HEK293 (cell line): ENCODE results near the gene CSRP2.

ENCODE experiments used
- CTCF ChIA-PET: fragments of 350-600 bp; formaldehyde crosslinking; extraction: SDS; loops from one replicate; lab custom pipeline; 2021; ENCODE audit warnings: antibody characterized with exemption; lab: Yijun Ruan, JAX
- POLR2A ChIA-PET: fragments of 300-600 bp; formaldehyde crosslinking; extraction: SDS; loops from one replicate; lab custom pipeline; 2020; ENCODE audit warnings: antibody characterized with exemption, inconsistent platforms; lab: Yijun Ruan, JAX
- H3K27ac ChIP-seq: fragments of 200-500 bp; sonication (Bioruptor generic); 2 replicates; pipeline ENCODE4 v1.5.1; 2014; ENCODE audit warnings: low read depth, low read length, control low read depth, inconsistent platforms; ENCODE audit errors: extremely low read depth
- H3K36me3 ChIP-seq, 2 experiments: fragments of 200-500 bp in 1 of 2; sonication (Bioruptor generic) in 1 of 2; 1 replicate in 1 of 2; 2 replicates in 1 of 2; pipeline ENCODE4 v1.5.1; 2014 to 2017; ENCODE audit warnings: inconsistent platforms in 2 of 2, low read length in 2 of 2; ENCODE audit not compliant: control insufficient read depth in 2 of 2, insufficient read depth in 1 of 2
- H3K4me1 ChIP-seq: fragments of 200-500 bp; sonication (Bioruptor generic); 2 replicates; pipeline ENCODE4 v1.5.1; 2014; ENCODE audit warnings: mild to moderate bottlenecking, low read length, inconsistent platforms; ENCODE audit not compliant: control insufficient read depth, insufficient read depth
- H3K4me3 ChIP-seq: 2 replicates; pipeline ENCODE4 v1.5.1; 2011; ENCODE audit warnings: low read depth, mild to moderate bottlenecking, control low read depth, low read length, moderate library complexity
- H3K9me3 ChIP-seq: fragments of 200-500 bp; sonication (Bioruptor generic); 2 replicates; pipeline ENCODE4 v1.5.1; 2014; ENCODE audit warnings: low read depth, low read length, inconsistent platforms; ENCODE audit not compliant: control insufficient read depth, insufficient read depth
- IKZF3 ChIP-seq: fragments of 450-650 bp; IDR thresholded peaks from 2 replicates; pipeline ENCODE4 v1.5.0; 2018; ENCODE audit warnings: missing biosample characterization, mild to moderate bottlenecking, missing genetic modification characterization, moderate library complexity
- KLF16 ChIP-seq: fragments of 450-650 bp; formaldehyde crosslinking; IDR thresholded peaks from 2 replicates; pipeline ENCODE4 v1.5.1; 2017; ENCODE audit warnings: missing biosample characterization, missing genetic modification characterization
- OVOL3 ChIP-seq: fragments of 450-650 bp; formaldehyde crosslinking; IDR thresholded peaks from 2 replicates; pipeline ENCODE4 v1.5.1; 2016; ENCODE audit warnings: missing biosample characterization, missing genetic modification characterization
- SCRT1 ChIP-seq: fragments of 450-650 bp; formaldehyde crosslinking; IDR thresholded peaks from 2 replicates; pipeline ENCODE4 v1.5.1; 2016; ENCODE audit warnings: missing biosample characterization, missing genetic modification characterization, borderline replicate concordance
- SCRT2 ChIP-seq: fragments of 450-650 bp; formaldehyde crosslinking; IDR thresholded peaks from 2 replicates; pipeline ENCODE4 v1.5.1; 2016; ENCODE audit warnings: missing biosample characterization, missing genetic modification characterization
- WT1 ChIP-seq: fragments of 450-650 bp; formaldehyde crosslinking; IDR thresholded peaks from 2 replicates; pipeline ENCODE4 v1.5.1; 2016; ENCODE audit warnings: missing biosample characterization, missing genetic modification characterization
- ZNF121 ChIP-seq: fragments of 450-650 bp; formaldehyde crosslinking; IDR thresholded peaks from 2 replicates; pipeline ENCODE4 v1.5.1; 2016; ENCODE audit warnings: missing biosample characterization, missing genetic modification characterization
- ZNF174 ChIP-seq: fragments of 450-650 bp; formaldehyde crosslinking; IDR thresholded peaks from 2 replicates; pipeline ENCODE4 v1.5.0; 2017; ENCODE audit warnings: missing biosample characterization, mild to moderate bottlenecking, missing genetic modification characterization
- ZNF2 ChIP-seq: fragments of 450-650 bp; formaldehyde crosslinking; IDR thresholded peaks from 2 replicates; pipeline ENCODE4 v1.5.1; 2016; ENCODE audit warnings: missing biosample characterization, missing genetic modification characterization
- ZNF211 ChIP-seq: fragments of 450-650 bp; formaldehyde crosslinking; IDR thresholded peaks from 2 replicates; pipeline ENCODE4 v1.5.1; 2016; ENCODE audit warnings: low read depth, missing biosample characterization, missing genetic modification characterization
- ZNF214 ChIP-seq: fragments of 450-650 bp; formaldehyde crosslinking; IDR thresholded peaks from 2 replicates; pipeline ENCODE4 v1.5.1; 2017; ENCODE audit warnings: missing biosample characterization, mild to moderate bottlenecking, missing genetic modification characterization, borderline replicate concordance
- ZNF433 ChIP-seq: fragments of 450-650 bp; formaldehyde crosslinking; IDR thresholded peaks from 2 replicates; pipeline ENCODE4 v1.5.1; 2016; ENCODE audit warnings: missing biosample characterization, missing genetic modification characterization, low read depth
- ZNF561 ChIP-seq: fragments of 450-650 bp; IDR thresholded peaks from 2 replicates; pipeline ENCODE4 v1.5.1; 2018; ENCODE audit warnings: missing biosample characterization, missing genetic modification characterization, borderline replicate concordance
- ZNF600 ChIP-seq: fragments of 450-650 bp; formaldehyde crosslinking; IDR thresholded peaks from 2 replicates; pipeline ENCODE4 v1.5.1; 2016; ENCODE audit warnings: missing biosample characterization, missing genetic modification characterization
- ZNF623 ChIP-seq: fragments of 450-650 bp; formaldehyde crosslinking; IDR thresholded peaks from 2 replicates; pipeline ENCODE4 v1.5.1; 2016; ENCODE audit warnings: missing biosample characterization, missing genetic modification characterization
- ZNF624 ChIP-seq: fragments of 450-650 bp; formaldehyde crosslinking; IDR thresholded peaks from 2 replicates; pipeline ENCODE4 v1.5.1; 2017; ENCODE audit warnings: missing biosample characterization, missing genetic modification characterization
- ZNF785 ChIP-seq: fragments of 450-650 bp; formaldehyde crosslinking; IDR thresholded peaks from 2 replicates; pipeline ENCODE4 v1.5.1; 2016; ENCODE audit warnings: missing biosample characterization, missing genetic modification characterization
- ZNF830 ChIP-seq: fragments of 450-650 bp; IDR thresholded peaks from 2 replicates; pipeline ENCODE4 v1.5.0; 2018; ENCODE audit warnings: missing biosample characterization, missing genetic modification characterization, low read depth, mild to moderate bottlenecking, moderate library complexity
- ZSCAN23 ChIP-seq: fragments of 450-650 bp; formaldehyde crosslinking; IDR thresholded peaks from 2 replicates; pipeline ENCODE4 v1.5.1; 2016; ENCODE audit warnings: missing biosample characterization, missing genetic modification characterization
- TF ChIP-seq, protein P1 (sequence below): IDR thresholded peaks from 2 replicates; pipeline ENCODE4 v1.6.1; 2011; ENCODE audit warnings: mild to moderate bottlenecking, low read depth, low read length, borderline replicate concordance
- TF ChIP-seq, protein P2 (sequence below): fragments of 450-650 bp; formaldehyde crosslinking; IDR thresholded peaks from 2 replicates; pipeline ENCODE4 v1.5.1; 2016; ENCODE audit warnings: missing biosample characterization, missing genetic modification characterization
- TF ChIP-seq, protein P3 (sequence below): fragments of 450-650 bp; formaldehyde crosslinking; IDR thresholded peaks from 2 replicates; pipeline ENCODE4 v1.5.1; 2017; ENCODE audit warnings: missing biosample characterization, missing genetic modification characterization
- TF ChIP-seq, protein P4 (sequence below): fragments of 450-650 bp; formaldehyde crosslinking; IDR thresholded peaks from 2 replicates; pipeline ENCODE4 v1.5.1; 2016; ENCODE audit warnings: missing biosample characterization, missing genetic modification characterization, borderline replicate concordance
- TF ChIP-seq, protein P5 (sequence below): fragments of 450-650 bp; formaldehyde crosslinking; IDR thresholded peaks from 2 replicates; pipeline ENCODE4 v1.5.1; 2016; ENCODE audit warnings: missing biosample characterization, missing genetic modification characterization, low read depth
- TF ChIP-seq, protein P6 (sequence below): fragments of 450-650 bp; IDR thresholded peaks from 2 replicates; pipeline ENCODE4 v1.5.1; 2018; ENCODE audit warnings: missing biosample characterization, missing genetic modification characterization

Gene CSRP2

DNA sequence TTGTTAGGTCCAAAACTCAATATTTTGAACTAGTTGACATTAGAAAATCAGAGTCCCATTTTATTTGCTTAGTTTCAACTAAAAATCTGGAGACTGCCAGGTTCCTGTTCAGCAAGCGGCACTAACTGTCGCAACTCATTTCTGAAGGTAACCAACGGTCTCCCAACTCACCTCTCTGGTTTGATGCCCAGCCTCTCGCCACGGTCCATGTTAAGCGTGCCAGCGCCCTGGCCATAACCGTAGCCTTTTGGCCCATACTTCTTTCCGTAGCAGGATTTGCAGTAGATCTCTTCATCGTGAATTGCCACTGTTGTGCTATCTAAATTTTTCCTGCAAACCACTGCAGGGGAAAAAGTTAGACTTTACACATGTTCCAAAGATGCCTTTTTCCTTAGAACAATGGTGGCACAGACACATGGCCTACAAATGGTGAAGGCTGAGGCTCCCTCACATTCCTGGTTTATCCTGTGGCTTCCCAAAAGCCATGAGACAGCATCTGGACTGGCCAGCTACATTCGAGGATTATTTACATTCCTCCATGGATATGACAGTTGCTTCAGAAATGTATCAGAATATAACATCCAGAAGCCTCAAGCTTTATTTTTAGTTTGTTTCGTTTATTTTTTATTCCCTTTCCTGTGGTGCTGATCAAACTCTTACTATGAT lies 15.7 kb downstream of the CSRP2 start:
- POLR2A ChIA-PET, result interaction anchor here (1.1 kb wide), 1 partner anchor 16 kb away, joined by 3 read pairs; the partner anchor contains the start of gene CSRP2
- no peak overlapping the region for H3K27ac ChIP-seq
- CTCF ChIA-PET, result no interaction called here

DNA sequence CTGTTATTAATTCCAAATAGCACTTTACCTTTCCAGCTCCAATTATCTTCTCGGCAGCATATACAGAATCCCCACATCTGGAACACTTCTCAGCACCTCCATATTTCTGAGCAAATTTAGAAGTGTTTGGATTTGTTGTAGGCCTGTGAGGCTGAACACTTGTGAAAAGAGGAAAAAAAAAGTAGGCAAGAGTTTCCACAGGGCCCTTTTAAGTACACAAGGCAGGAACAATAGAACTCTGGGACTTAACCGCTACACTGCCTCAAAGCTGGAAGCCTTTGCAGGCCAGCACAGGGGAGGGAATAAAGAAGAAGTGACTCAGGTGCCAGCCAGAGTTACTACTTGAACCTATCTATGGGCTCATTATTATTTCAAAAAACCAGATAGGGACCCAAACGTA lies 18.6 kb downstream of the CSRP2 start:
- H3K36me3 ChIP-seq, result peaks cover 19 to 82% of the 10 kb centered on the region in 2 experiments
- POLR2A ChIA-PET, result no interaction called here
- TF ChIP-seq ZNF433 (tag by site-specific recombination), result no peak
- no peak for TF ChIP-seq ZNF211 (tag by site-specific recombination)
- TF ChIP-seq, protein P1, sequence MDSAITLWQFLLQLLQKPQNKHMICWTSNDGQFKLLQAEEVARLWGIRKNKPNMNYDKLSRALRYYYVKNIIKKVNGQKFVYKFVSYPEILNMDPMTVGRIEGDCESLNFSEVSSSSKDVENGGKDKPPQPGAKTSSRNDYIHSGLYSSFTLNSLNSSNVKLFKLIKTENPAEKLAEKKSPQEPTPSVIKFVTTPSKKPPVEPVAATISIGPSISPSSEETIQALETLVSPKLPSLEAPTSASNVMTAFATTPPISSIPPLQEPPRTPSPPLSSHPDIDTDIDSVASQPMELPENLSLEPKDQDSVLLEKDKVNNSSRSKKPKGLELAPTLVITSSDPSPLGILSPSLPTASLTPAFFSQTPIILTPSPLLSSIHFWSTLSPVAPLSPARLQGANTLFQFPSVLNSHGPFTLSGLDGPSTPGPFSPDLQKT, result no peak
- no peak for TF ChIP-seq ZNF623
- no peak for TF ChIP-seq ZNF830 (tag by site-specific recombination)
- TF ChIP-seq WT1 (tag by site-specific recombination), result no peak
- TF ChIP-seq, protein P2, sequence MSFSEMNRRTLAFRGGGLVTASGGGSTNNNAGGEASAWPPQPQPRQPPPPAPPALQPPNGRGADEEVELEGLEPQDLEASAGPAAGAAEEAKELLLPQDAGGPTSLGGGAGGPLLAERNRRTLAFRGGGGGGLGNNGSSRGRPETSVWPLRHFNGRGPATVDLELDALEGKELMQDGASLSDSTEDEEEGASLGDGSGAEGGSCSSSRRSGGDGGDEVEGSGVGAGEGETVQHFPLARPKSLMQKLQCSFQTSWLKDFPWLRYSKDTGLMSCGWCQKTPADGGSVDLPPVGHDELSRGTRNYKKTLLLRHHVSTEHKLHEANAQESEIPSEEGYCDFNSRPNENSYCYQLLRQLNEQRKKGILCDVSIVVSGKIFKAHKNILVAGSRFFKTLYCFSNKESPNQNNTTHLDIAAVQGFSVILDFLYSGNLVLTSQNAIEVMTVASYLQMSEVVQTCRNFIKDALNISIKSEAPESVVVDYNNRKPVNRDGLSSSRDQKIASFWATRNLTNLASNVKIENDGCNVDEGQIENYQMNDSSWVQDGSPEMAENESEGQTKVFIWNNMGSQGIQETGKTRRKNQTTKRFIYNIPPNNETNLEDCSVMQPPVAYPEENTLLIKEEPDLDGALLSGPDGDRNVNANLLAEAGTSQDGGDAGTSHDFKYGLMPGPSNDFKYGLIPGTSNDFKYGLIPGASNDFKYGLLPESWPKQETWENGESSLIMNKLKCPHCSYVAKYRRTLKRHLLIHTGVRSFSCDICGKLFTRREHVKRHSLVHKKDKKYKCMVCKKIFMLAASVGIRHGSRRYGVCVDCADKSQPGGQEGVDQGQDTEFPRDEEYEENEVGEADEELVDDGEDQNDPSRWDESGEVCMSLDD (tag by site-specific recombination), result no peak
- TF ChIP-seq ZNF600 (tag by site-specific recombination), result no peak
- TF ChIP-seq ZNF624 (tag by site-specific recombination), result no peak
- TF ChIP-seq ZNF121 (tag by site-specific recombination), result no peak
- no peak for TF ChIP-seq ZNF2
- no peak for TF ChIP-seq IKZF3 (tag by site-specific recombination)
- no peak for TF ChIP-seq SCRT2 (tag by site-specific recombination)
- no peak for TF ChIP-seq ZNF785 (tag by site-specific recombination)
- TF ChIP-seq ZNF561 (tag by site-specific recombination), result no peak

More for the DNA sequence above, 15.7 kb downstream of the CSRP2 start:
- TF ChIP-seq SCRT1 (tag by site-specific recombination), result no peak
- TF ChIP-seq KLF16 (tag by site-specific recombination), result no peak
- TF ChIP-seq, protein P3, sequence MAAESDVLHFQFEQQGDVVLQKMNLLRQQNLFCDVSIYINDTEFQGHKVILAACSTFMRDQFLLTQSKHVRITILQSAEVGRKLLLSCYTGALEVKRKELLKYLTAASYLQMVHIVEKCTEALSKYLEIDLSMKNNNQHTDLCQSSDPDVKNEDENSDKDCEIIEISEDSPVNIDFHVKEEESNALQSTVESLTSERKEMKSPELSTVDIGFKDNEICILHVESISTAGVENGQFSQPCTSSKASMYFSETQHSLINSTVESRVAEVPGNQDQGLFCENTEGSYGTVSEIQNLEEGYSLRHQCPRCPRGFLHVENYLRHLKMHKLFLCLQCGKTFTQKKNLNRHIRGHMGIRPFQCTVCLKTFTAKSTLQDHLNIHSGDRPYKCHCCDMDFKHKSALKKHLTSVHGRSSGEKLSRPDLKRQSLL (tag by site-specific recombination), result no peak
- TF ChIP-seq ZNF174 (tag by site-specific recombination), result no peak
- no peak for TF ChIP-seq ZSCAN23 (tag by site-specific recombination)
- TF ChIP-seq OVOL3 (tag by site-specific recombination), result no peak
- no peak for TF ChIP-seq ZNF214
- TF ChIP-seq, protein P4, sequence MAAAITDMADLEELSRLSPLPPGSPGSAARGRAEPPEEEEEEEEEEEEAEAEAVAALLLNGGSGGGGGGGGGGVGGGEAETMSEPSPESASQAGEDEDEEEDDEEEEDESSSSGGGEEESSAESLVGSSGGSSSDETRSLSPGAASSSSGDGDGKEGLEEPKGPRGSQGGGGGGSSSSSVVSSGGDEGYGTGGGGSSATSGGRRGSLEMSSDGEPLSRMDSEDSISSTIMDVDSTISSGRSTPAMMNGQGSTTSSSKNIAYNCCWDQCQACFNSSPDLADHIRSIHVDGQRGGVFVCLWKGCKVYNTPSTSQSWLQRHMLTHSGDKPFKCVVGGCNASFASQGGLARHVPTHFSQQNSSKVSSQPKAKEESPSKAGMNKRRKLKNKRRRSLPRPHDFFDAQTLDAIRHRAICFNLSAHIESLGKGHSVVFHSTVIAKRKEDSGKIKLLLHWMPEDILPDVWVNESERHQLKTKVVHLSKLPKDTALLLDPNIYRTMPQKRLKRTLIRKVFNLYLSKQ (tag by site-specific recombination), result no peak
- TF ChIP-seq ZNF121 (tag by site-specific recombination), result no peak
- TF ChIP-seq, protein P5, sequence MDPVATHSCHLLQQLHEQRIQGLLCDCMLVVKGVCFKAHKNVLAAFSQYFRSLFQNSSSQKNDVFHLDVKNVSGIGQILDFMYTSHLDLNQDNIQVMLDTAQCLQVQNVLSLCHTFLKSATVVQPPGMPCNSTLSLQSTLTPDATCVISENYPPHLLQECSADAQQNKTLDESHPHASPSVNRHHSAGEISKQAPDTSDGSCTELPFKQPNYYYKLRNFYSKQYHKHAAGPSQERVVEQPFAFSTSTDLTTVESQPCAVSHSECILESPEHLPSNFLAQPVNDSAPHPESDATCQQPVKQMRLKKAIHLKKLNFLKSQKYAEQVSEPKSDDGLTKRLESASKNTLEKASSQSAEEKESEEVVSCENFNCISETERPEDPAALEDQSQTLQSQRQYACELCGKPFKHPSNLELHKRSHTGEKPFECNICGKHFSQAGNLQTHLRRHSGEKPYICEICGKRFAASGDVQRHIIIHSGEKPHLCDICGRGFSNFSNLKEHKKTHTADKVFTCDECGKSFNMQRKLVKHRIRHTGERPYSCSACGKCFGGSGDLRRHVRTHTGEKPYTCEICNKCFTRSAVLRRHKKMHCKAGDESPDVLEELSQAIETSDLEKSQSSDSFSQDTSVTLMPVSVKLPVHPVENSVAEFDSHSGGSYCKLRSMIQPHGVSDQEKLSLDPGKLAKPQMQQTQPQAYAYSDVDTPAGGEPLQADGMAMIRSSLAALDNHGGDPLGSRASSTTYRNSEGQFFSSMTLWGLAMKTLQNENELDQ (tag by site-specific recombination), result no peak
- TF ChIP-seq, protein P6, sequence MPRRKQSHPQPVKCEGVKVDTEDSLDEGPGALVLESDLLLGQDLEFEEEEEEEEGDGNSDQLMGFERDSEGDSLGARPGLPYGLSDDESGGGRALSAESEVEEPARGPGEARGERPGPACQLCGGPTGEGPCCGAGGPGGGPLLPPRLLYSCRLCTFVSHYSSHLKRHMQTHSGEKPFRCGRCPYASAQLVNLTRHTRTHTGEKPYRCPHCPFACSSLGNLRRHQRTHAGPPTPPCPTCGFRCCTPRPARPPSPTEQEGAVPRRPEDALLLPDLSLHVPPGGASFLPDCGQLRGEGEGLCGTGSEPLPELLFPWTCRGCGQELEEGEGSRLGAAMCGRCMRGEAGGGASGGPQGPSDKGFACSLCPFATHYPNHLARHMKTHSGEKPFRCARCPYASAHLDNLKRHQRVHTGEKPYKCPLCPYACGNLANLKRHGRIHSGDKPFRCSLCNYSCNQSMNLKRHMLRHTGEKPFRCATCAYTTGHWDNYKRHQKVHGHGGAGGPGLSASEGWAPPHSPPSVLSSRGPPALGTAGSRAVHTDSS (tag by site-specific recombination), result no peak
- H3K9me3 ChIP-seq, result no peaks in the 10 kb centered on the region
- H3K4me3 ChIP-seq, result no peak overlapping the region
- H3K4me1 ChIP-seq, result no peaks in the 10 kb centered on the region
- peaks cover 10 to 69% of the 10 kb centered on the region in 2 experiments for H3K36me3 ChIP-seq

More for the DNA sequence above, 18.6 kb downstream of the CSRP2 start:
- no peak overlapping the region for H3K27ac ChIP-seq
- CTCF ChIA-PET, result interaction anchor here (0.6 to 1.5 kb wide), 2 partner anchors 151 to 744 kb away, joined by 3 to 4 read pairs; no protein-coding TSS in a partner anchor
- H3K4me3 ChIP-seq, result no peak overlapping the region
- no peaks in the 10 kb centered on the region for H3K9me3 ChIP-seq
- H3K4me1 ChIP-seq, result no peaks in the 10 kb centered on the region
